OCI-M1 (cell line): ENCODE measurements around the gene RPS23.
A peak's percentile ranks its signal among the peaks of the same experiment; 100 is the strongest.
"Not testable (repeated sequence)": the region's sequence is repeated elsewhere in the genome, so short reads cannot be mapped to it uniquely, and the experiment has no call there.

Experiments used
- DNase-seq: peaks from one replicate; lab custom pipeline; 2025; lab: John Stamatoyannopoulos, UW

The RPS23 gene

GRCh38 chr5:82290005-82290404 is 11.9 kb upstream of the RPS23 start:
- DNase-seq: no peak

DNA sequence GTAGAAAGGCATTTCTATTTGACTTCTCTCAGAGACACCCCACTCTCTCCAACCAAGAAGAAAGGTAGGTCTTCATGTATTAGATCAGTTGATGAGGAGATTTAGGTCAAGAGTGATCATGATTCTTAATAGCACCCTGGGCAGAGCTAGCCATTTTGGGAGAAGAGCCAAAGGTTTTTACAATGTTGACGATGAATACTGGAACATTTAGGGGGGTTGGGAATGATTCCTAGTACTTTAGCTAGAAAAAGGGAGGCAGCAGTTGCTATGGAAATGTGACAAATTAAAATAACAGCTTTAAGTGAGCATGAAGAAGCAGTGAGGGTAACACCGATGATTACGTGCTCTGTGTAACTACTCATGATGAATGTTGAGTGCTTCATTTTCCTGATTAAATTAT is 9.5 kb upstream of the RPS23 start:
- DNase-seq: no peak

DNA sequence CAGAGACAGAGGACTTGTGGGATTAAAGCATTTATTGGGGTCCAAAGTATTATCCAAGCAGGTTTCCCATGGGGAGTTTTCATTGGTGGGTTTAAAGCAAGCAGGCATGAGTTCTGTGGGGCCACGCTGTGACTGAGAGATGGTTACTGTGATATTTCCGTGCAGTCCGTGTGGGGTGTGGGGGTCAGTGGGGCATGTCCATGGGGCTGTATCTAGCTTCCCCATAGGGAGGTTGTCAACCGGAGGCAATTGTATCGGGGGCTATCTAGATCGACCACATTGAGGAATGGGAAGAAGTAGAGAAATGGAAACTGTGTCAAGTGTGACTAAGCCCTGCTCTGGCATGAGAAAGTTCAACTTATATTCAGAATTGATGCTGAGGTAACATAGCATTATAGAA is 7.1 kb upstream of the RPS23 start:
- DNase-seq: peak; percentile 69

GRCh38 chr5:82283893-82284292 is 5.7 kb upstream of the RPS23 start:
- peak; percentile 68 for DNase-seq

DNA sequence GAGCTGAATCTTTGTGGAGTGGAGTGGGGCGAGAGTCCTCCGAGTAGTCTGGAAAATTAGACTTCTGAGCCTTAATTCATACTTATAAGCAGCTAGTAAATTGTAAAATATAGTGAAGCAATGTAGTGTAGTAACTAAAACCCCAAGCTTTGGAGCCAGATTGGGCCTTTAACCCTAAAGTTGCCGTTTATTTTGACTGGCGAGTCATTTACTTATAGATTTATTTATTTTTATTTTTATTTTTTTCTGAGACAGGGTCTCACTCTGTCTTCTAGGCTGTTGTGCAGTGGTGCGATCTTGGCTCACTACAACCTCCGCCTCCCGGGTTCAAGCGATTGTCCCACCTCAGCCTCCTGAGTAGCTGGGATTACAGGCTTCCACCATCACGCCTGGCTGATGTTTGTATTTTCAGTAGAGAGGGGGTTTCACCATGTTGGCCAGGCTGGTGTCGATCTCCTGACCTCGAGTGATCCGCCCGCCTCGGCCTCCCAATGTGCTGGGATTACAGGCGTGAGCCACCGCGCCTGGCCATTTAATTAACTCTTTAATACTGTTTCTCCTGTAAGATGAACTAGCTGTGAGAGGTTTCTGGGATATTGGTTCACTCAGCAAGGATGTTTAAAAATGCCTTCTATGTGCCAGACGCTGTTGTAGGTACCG is 687 bp upstream of the RPS23 start:
- no peak for DNase-seq

- DNase-seq: peak; percentile 44
Observed at GRCh38 chr5:82277613-82277986, 554 bp downstream of the RPS23 start.

GRCh38 chr5:82276800-82277612 is 1.1 kb downstream of the RPS23 start:
- no peak for DNase-seq

- DNase-seq: no peak
Observed at GRCh38 chr5:82275216-82275664, 2.9 kb downstream of the RPS23 start.

DNA sequence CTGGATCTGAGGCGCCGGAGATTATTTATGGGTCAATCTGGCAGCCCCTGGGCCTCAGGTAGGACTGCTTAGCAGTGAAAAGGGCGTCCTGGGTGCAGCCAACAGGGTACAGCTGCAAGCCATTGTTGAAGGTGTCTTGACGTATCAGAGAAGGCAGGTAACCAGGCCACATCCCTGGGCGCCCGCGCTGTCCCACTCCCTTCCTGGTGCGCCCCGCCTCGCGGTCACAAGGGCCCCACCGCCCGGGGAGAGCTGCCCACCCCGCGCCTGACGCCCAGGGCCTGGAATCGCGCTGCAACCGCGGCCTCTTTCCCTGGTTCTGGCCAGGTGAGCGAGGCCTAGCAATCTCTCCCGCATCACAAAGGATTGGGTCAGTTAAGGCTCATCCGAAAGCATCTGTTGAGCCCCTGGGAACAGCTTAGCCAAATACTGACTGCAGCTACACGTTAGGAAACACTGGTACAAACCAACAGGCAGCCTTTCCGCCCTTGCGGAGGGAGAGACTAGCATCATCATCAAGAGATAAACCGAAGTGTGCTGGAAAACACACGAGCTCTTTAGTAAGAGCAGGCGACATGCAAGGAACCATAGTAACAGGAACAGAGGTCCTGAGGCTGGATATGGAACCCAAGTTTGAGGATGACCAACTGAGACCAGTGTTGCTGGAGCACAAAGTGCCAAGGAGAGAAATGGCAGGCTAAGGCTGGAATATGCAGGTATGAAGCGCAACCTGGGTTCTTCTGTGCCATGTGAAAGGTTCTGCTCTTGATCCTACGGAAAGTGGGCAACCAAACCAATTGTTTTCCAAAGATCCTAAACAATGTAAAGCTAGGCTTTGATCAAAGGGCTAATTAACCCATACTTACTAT is 3.6 kb downstream of the RPS23 start:
- no peak for DNase-seq

- not testable (repeated sequence) for DNase-seq
Observed at GRCh38 chr5:82273426-82273825, 4.7 kb downstream of the RPS23 start.

GRCh38 chr5:82272571-82273356 is 5.4 kb downstream of the RPS23 start:
- DNase-seq: not testable (repeated sequence)

GRCh38 chr5:82269363-82269762 is 8.8 kb downstream of the RPS23 start:
- DNase-seq: not testable (repeated sequence)

DNA sequence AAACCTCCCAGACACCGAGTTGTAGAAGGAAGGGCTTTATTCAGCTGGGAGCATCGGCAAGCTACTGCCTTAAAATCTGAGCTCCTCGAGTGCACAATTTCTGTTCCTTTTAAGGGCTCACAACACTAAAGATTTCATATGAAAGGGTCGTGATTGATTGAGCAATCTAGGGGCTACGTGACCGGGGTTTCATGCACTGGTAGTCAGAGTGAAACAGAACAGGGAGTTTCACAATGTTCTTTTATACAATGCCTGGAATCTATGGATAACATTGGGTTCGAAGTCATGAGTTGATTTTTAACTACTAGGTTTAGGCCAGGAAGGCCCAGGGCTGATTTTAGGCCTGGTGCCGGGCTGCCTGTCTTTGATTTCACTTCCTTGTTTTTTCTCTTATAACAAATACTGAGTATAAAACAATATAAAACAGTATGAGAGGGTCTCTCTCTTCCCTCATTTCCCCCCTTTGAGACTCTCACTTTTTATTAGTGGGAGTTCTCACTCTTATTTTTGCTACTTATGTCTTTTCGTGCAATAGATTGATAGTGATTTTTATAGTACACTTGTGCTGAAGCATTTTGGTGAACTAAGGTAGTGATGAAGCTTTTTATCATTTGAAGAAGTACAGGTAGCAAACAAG is 10.7 kb downstream of the RPS23 start:
- DNase-seq: not testable (repeated sequence)

- DNase-seq: no peak
Observed at GRCh38 chr5:82265047-82265446, 13.1 kb downstream of the RPS23 start.

- DNase-seq: peak; percentile 44
Observed at GRCh38 chr5:82259172-82259800, 18.9 kb downstream of the RPS23 start.

DNA sequence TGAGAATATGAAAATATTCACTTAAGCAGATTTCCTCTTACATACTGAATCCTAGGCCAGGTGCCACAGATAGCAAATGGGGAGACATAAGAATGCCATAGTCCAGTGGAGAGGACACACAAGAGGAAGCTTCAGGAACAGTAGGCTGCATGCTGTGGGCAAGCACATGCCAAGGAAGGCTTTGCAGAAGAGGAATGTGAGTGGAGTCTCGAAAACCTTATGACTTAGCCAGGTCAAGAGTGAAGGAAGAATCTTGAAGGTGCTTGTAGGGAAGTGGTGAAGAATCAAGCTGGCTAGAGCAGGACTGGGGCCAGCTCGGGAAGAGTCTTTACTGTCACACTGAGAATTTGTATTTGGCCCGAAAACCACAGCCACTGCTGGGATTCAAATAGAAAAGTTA is 20.4 kb downstream of the RPS23 start:
- DNase-seq: no peak

- no peak for DNase-seq
Observed at GRCh38 chr5:82257247-82257646, 20.9 kb downstream of the RPS23 start.

DNA sequence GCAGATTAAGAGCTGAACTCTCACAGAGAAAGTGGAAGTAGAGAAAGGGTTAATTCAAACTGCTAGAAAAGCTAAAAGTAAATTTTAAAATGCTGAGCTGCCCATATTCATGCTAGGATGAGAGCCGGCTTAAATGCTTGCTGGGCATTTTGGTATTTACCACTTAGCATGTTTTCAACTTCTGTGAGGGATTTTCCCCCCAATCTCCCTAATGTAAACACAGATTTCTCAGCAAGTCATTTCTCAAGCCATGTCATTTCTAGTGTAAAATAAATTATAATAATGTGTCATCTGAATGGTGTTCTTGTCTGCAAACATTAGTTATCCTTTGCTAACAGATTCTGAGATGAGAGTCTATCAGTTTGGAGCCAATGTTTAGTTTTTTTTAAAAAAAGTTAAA is 22.3 kb downstream of the RPS23 start:
- no peak for DNase-seq

DNA sequence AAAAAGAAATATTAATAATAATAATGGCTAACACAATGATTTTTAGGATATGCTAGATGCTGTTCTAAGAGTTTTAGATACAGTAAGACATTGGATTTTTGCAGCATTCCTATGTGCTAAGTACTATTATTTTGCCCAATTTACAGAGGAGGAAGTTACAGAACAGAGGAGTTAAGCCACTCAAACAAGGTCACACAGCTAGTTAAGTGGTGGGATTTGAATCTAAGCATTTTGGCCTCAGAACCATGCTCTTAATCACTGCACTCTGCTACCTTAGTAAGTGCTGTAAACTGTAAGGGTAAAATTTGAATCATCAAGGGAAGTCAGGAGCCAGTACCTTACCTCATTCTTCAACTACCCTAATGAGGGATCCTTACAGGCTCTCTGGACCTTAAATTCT is 25.4 kb downstream of the RPS23 start:
- DNase-seq: no peak

DNA sequence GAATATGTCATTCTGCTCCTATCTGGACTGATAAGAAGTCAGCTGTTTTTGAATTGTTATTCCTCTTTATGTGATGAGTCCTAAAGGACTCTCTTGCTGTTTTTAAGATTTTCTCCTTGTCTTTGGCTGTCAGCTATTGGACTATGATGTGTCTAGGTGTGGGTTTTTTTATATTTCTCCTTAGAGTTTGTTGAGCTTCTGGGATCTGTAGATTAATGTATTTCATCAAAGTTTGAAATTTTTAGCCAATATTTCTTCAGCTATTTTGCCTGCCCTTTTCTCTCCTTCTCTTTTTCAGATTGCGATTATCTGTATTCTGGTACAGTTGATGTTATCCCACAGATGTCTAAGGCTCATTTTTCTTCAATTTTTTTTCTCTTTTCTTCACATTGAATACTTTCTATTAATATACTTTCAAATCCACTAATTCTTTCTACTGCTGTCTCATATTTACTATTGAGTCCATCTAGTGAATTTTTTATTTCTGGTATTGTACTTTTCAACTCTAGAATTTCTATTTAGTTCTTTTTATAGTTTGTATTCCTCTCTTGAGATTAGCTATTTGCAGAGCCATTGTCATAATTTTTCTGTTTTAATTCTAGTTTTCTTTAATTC is 31.1 kb downstream of the RPS23 start:
- DNase-seq: no peak
